Astrocyte of the spinal cord (primary cell): ENCODE measurements around the gene PEPD.

ENCODE experiments used
- DNase-seq: peaks from one replicate; pipeline ENCODE4 v3.0.0; 2011; ENCODE audit warnings: low read depth, low spot score
- H3K4me3 ChIP-seq: 2 replicates; pipeline ENCODE4 v1.5.1; 2011; ENCODE audit warnings: low read depth, mild to moderate bottlenecking, low read length, moderate library complexity
- in situ Hi-C: cut with HindIII; loops from 2 replicates; pipeline ENCODE4 v1.10.0; 2017; ENCODE audit warnings: low sequenced_read_pairs
- TF ChIP-seq, protein P1 (sequence below): IDR thresholded peaks from 2 replicates; pipeline ENCODE4 v1.5.1; 2012; ENCODE audit warnings: low read depth, mild to moderate bottlenecking, low read length, inconsistent platforms

Gene PEPD

GRCh38 chr19:33456845-33457220 lies 64.8 kb downstream of the PEPD start:
- DNase-seq: no peak
- no peak overlapping the region for H3K4me3 ChIP-seq
- TF ChIP-seq, protein P1, sequence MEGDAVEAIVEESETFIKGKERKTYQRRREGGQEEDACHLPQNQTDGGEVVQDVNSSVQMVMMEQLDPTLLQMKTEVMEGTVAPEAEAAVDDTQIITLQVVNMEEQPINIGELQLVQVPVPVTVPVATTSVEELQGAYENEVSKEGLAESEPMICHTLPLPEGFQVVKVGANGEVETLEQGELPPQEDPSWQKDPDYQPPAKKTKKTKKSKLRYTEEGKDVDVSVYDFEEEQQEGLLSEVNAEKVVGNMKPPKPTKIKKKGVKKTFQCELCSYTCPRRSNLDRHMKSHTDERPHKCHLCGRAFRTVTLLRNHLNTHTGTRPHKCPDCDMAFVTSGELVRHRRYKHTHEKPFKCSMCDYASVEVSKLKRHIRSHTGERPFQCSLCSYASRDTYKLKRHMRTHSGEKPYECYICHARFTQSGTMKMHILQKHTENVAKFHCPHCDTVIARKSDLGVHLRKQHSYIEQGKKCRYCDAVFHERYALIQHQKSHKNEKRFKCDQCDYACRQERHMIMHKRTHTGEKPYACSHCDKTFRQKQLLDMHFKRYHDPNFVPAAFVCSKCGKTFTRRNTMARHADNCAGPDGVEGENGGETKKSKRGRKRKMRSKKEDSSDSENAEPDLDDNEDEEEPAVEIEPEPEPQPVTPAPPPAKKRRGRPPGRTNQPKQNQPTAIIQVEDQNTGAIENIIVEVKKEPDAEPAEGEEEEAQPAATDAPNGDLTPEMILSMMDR: no peak
- in situ Hi-C loops: no loop called here

DNA sequence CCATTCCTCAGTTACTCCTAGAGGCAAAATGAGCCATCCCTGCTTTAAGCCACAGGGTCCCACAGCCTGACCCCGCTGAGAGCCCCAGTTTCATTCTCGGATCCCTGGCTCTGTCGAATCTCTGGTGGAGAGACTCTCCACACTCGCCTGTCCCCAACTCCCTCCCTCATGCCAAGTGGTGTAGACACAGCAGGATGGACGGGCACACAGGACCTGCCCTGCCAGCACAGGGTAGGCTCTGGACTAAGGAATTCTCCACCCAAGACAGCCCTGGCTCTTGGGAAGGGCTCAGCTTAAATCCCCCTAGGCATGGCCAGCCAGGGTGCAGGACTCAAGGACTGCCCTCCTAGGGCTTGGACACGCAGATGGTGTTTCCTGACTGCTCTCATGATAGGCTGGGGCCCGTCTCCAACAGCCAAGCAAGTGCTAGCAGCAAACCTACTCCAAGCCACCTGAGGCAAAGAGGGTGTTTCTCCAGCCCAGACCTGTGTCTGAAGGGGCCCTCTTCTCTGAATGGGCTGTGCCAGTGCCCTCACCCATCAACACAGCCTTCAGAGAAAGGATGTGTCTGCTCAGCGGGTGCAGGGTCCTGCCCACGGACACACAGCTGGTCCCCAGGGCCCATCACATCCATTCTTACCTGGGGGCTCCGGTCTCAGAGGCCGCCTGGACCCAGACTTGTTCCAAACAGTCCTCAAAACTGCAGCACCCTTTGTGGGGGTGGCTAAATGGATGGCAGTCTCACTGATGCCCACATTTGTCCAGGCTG lies 65.3 kb downstream of the PEPD start:
- TF ChIP-seq, protein P1: no peak
- no peak overlapping the region for H3K4me3 ChIP-seq
- in situ Hi-C loops: no loop called here
- no peak for DNase-seq

DNA sequence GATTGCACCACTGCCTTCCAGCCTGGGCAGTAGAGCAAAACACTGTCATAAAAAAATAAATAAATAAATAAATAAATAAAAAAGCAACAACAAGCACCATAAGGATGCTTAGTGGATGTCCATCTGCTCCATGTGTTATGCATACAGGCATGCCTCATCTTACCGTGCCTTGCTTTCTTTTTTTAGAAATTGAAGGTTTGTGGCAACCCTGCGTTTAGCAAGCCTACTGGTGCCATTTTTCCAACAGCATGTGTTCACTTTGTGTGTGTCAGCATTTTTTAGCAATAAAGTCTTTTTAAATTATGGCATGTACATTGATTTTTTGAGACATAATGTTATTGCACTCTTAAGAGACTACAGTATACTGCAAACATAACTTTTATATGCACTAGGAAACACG lies 68.3 kb downstream of the PEPD start:
- in situ Hi-C loops: no loop called here
- no peak for DNase-seq
- no peak overlapping the region for H3K4me3 ChIP-seq
- TF ChIP-seq, protein P1: no peak

DNA sequence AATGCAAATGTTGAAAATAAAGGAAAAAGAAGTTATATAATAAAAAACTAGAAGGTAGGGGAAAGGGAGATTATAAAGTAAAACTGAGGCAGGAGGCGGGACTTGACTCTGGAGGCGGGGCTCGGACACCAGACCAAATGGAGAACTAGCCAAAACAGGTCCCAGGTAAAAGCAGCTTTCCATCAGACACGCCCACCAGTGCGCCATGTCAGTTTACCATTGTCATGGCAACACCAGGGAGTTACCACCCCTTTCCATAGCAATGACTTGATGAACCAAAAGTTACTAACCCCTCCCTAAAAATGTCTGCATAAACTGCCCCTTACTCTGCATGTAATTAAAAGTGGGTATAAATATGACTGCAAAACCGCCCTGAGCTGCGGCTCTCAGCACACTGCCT lies 70.9 kb downstream of the PEPD start:
- H3K4me3 ChIP-seq: no peak overlapping the region
- no peak for DNase-seq
- TF ChIP-seq, protein P1: no peak
- in situ Hi-C loops: no loop called here

DNA sequence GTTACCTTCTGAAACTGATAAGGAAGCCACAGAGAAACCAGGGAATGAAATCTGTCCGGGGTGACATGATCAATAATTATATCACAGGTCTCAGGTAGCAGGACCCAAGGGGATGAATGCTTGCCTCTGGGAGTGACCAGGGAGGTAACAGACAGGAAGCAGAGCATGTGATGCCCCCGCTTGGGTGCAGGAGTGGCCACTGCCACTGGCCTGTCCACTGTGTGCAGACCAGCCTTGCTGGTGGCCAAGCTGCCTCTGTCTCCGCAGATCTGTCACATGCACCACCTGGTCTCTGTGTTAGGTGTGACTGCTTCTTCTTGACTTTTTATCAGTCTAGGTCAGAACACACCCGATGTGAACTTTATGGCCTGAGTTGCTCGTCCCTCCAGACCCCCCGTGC lies 71.8 kb downstream of the PEPD start:
- TF ChIP-seq, protein P1: no peak
- in situ Hi-C loops: no loop called here
- H3K4me3 ChIP-seq: no peak overlapping the region
- DNase-seq: no peak

GRCh38 chr19:33448159-33448516 lies 73.5 kb downstream of the PEPD start:
- no peak overlapping the region for H3K4me3 ChIP-seq
- TF ChIP-seq, protein P1: no peak
- in situ Hi-C loops: no loop called here
- DNase-seq: no peak
